Upper lobe of right lung (tissue), 1 donor: ENCODE data around the gene FAM174B. TPM values are rescaled to one million over a fixed set of nuclear protein-coding genes. Genes with fewer than 3 reads are reported as not detected.

Source experiments
- ATAC-seq: fragments of 200-7000 bp; cut with Tn5 transposase; one replicate; pipeline ENCODE4 v1.9.1; 2020; ENCODE audit warnings: mild to moderate bottlenecking, moderate library complexity
- DNase-seq: peaks from one replicate; pipeline ENCODE4 v3.0.0-alpha.2; 2020
- H3K27ac ChIP-seq: fragments of 200-600 bp; one replicate; pipeline ENCODE4 v1.8.0; 2022
- H3K27me3 ChIP-seq: fragments of 200-600 bp; one replicate; pipeline ENCODE4 v1.8.0; 2022; ENCODE audit warnings: mild to moderate bottlenecking
- H3K36me3 ChIP-seq: fragments of 200-600 bp; one replicate; pipeline ENCODE4 v1.8.0; 2022
- H3K4me1 ChIP-seq: fragments of 200-600 bp; one replicate; pipeline ENCODE4 v1.8.0; 2022
- H3K4me3 ChIP-seq: fragments of 200-600 bp; one replicate; pipeline ENCODE4 v1.8.0; 2022; ENCODE audit warnings: mild to moderate bottlenecking
- H3K9me3 ChIP-seq: fragments of 200-600 bp; one replicate; pipeline ENCODE4 v1.8.0; 2022
- CTCF ChIP-seq: fragments of 200-600 bp; IDR thresholded peaks from one replicate; pipeline ENCODE4 v1.8.0; 2022; ENCODE audit warnings: antibody characterized with exemption
- intact Hi-C: fragments of 100-400 bp; cut with DNase I; formaldehyde crosslinking; loops from one replicate; pipeline ENCODE4 v1.11.0; 2022
- total RNA-seq: library from RNA; stranded (reverse); fragmentation: NEBNext Ultra II Directional; extraction: Animal tissue kit (Norgen Biotek cat#: 25700); gene quantifications from one replicate; pipeline ENCODE4 v1.2.1, GENCODE V29; 2021
- donor health status: DM: no; HTN: yes; CAD: no; lungs with severe emphysema.

Gene FAM174B
- total RNA-seq, 1 donor from 2014 or later: 62.9 TPM

GRCh38 chr15:92665100-92665555 is 9.6 kb upstream of the FAM174B start:
- Histone ChIP-seq H3K27ac (no peak overlapping the region), H3K4me3 (no peak overlapping the region), H3K27me3 (no peaks in the 10 kb centered on the region), H3K4me1 (peaks cover 16% of the 10 kb centered on the region), H3K36me3 (no peaks in the 10 kb centered on the region), H3K9me3 (no peaks in the 10 kb centered on the region)
- no peak for TF ChIP-seq CTCF
- DNase-seq: no peak
- intact Hi-C loops: no loop called here
- peak; percentile 21 for ATAC-seq

- Histone ChIP-seq H3K9me3 (no peaks in the 10 kb centered on the region), H3K27me3 (no peaks in the 10 kb centered on the region), H3K36me3 (no peaks in the 10 kb centered on the region), H3K4me3 (no peak overlapping the region), H3K4me1 (peaks cover 16% of the 10 kb centered on the region), H3K27ac (no peak overlapping the region)
- intact Hi-C loops: no loop called here
- no peak for TF ChIP-seq CTCF
- DNase-seq (no peak), ATAC-seq (no peak)
These were observed 8.8 kb upstream of the FAM174B start for GRCh38 chr15:92664178-92664900.

- intact Hi-C loops: no loop called here
- Histone ChIP-seq H3K36me3 (no peaks in the 10 kb centered on the region), H3K4me3 (no peak overlapping the region), H3K27me3 (no peaks in the 10 kb centered on the region), H3K4me1 (peaks cover 16% of the 10 kb centered on the region), H3K9me3 (no peaks in the 10 kb centered on the region), H3K27ac (no peak overlapping the region)
- TF ChIP-seq CTCF: no peak
- ATAC-seq (no peak), DNase-seq (no peak)
These were observed 7.8 kb upstream of the FAM174B start for GRCh38 chr15:92663250-92663951.

- H3K36me3 ChIP-seq: no peaks in the 10 kb centered on the region
- no peaks in the 10 kb centered on the region for H3K9me3 ChIP-seq
- ATAC-seq (no peak), DNase-seq (no peak)
- no peaks in the 10 kb centered on the region for H3K27me3 ChIP-seq
- H3K4me3 ChIP-seq: no peak overlapping the region
- no peak overlapping the region for H3K27ac ChIP-seq
- intact Hi-C loops: no loop called here
- no peak for TF ChIP-seq CTCF
- peaks cover 16% of the 10 kb centered on the region for H3K4me1 ChIP-seq
These were observed 7.2 kb upstream of the FAM174B start for GRCh38 chr15:92662762-92663161.

- Histone ChIP-seq H3K27ac (no peak overlapping the region), H3K36me3 (no peaks in the 10 kb centered on the region), H3K4me1 (peaks cover 16% of the 10 kb centered on the region), H3K4me3 (no peak overlapping the region), H3K9me3 (no peaks in the 10 kb centered on the region), H3K27me3 (no peaks in the 10 kb centered on the region)
- intact Hi-C loops: no loop called here
- no peak for ATAC-seq
- DNase-seq: no peak
- TF ChIP-seq CTCF: no peak
These were observed 6.4 kb upstream of the FAM174B start for GRCh38 chr15:92661956-92662355.
